ENCODE data around the gene GAS2L3. TPM values are rescaled to one million over a fixed set of nuclear protein-coding genes. Genes with fewer than 3 reads are reported as not detected.

Gene GAS2L3
- total and polyA plus RNA-seq, 2 donors (not counting 1 experiment from before 2014, with no cell fraction given): 0.10 TPM; not detected in 1

DNA sequence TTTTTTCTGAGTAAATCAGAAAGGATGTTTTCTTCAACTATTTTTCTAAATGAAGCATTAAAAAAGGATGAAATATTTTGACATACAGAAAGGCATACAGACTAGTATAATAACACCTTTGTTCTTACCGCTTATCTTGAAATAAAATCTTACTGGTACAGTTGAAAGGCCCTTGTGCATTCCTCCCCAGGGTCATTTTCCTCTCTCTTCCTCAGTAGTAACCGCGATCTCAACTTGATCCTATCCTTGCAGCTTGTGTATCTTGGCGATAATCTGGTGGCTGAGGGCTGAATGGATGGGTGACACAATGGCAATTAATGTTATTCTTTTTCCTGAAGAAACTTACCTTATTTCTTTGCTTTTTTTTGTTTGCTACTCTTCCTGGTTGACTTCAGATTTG, 18.5 kb downstream of the GAS2L3 start:
- Histone ChIP-seq H3K27me3 (replicated peaks in 1 of 4; ENCODE audit: control extremely low read depth in 1 of 4, control insufficient read depth in 3 of 4, insufficient read depth in 4 of 4, low read length in 3 of 4) (no peaks in the 10 kb centered on the region), H3K9me3 (ENCODE audit: control extremely low read depth in 1 of 3, control insufficient read depth in 2 of 3, insufficient read depth in 1 of 3, low read length in 2 of 3) (no peaks in the 10 kb centered on the region), H4K20me1 (ENCODE audit: control insufficient read depth, insufficient read depth, low read length, poor library complexity, severe bottlenecking) (no peaks in the 10 kb centered on the region), H3K4me2 (replicated peaks; ENCODE audit: low read depth, low read length, poor library complexity, severe bottlenecking) (no peak overlapping the region), H3K4me3 (ENCODE audit: control extremely low read depth in 1 of 5, extremely low read depth in 1 of 5, insufficient read depth in 1 of 5, low read depth in 2 of 5, low read length in 4 of 5) (no peak overlapping the region), H3K27ac (ENCODE audit: low read length in 2 of 2) (no peak overlapping the region), H3K36me3 (replicated peaks in 1 of 2; ENCODE audit: control extremely low read depth in 1 of 2, control insufficient read depth in 1 of 2, extremely low read depth in 1 of 2, insufficient read depth in 2 of 2, low read length in 1 of 2) (no peaks in the 10 kb centered on the region), H3K9ac (ENCODE audit: low read length) (no peak overlapping the region), H3K4me1 (ENCODE audit: control insufficient read depth in 2 of 2, insufficient read depth in 2 of 2, low read length in 2 of 2) (no peaks in the 10 kb centered on the region), H3K79me2 (ENCODE audit: control insufficient read depth, insufficient read depth, low read length) (no peaks in the 10 kb centered on the region), H2AFZ (ENCODE audit: insufficient read depth, low read depth, low read length, poor library complexity, severe bottlenecking) (no peak overlapping the region)
- H3K27ac Mint-ChIP-seq: no peak overlapping the region
- ChIA-PET POLR2A (no interaction called here), CTCF (no interaction called here)
- no peaks in the 10 kb centered on the region for H3K4me1 Mint-ChIP-seq
- DNase-seq (no peak), ATAC-seq (ENCODE audit: low read depth) (no peak)
- TF ChIP-seq, protein P1, sequence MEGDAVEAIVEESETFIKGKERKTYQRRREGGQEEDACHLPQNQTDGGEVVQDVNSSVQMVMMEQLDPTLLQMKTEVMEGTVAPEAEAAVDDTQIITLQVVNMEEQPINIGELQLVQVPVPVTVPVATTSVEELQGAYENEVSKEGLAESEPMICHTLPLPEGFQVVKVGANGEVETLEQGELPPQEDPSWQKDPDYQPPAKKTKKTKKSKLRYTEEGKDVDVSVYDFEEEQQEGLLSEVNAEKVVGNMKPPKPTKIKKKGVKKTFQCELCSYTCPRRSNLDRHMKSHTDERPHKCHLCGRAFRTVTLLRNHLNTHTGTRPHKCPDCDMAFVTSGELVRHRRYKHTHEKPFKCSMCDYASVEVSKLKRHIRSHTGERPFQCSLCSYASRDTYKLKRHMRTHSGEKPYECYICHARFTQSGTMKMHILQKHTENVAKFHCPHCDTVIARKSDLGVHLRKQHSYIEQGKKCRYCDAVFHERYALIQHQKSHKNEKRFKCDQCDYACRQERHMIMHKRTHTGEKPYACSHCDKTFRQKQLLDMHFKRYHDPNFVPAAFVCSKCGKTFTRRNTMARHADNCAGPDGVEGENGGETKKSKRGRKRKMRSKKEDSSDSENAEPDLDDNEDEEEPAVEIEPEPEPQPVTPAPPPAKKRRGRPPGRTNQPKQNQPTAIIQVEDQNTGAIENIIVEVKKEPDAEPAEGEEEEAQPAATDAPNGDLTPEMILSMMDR (IDR thresholded peaks at IDR 0.05): no peak
- TF ChIP-seq EZH2 (IDR thresholded peaks at IDR 0.05; ENCODE audit: borderline replicate concordance, insufficient read depth, low read depth, low read length, poor library complexity, severe bottlenecking): no peak
- WGBS (ENCODE audit: insufficient coverage): no CpG with 5 or more reads among the region's 4 CpGs
- no peaks in the 10 kb centered on the region for H3K27me3 Mint-ChIP-seq
- intact Hi-C loops (cut with micrococcal nuclease): no loop called here
- H3K4me3 Mint-ChIP-seq: no peak overlapping the region
- H3K9me3 Mint-ChIP-seq (ENCODE audit: insufficient read depth): peaks cover 9% of the 10 kb centered on the region

DNA sequence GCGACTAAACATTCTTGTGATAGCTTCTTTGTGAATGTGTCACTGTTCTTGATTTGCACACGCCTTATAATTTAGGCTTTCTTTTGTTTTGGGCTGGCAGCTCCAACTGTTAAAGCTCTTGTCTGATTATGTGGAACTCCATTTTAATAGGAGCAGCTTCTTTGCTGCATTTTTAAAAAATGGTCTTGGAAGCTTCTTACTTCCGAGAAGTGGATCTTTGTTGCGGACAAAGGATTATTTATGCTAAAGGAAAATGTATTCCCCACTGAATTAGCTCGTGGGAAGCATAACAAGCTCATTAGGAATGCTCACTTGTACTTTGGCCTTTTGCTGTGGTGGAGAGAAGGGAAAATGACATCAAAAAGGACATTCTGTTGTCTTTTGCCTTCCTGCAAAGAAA, 20.0 kb downstream of the GAS2L3 start:
- 86% methylated on average over 4 of the region's 5 CpGs for WGBS (ENCODE audit: insufficient coverage)
- H3K4me2 ChIP-seq (replicated peaks; ENCODE audit: low read depth, low read length, poor library complexity, severe bottlenecking): no peak overlapping the region

More for the DNA sequence above, 20.0 kb downstream of the GAS2L3 start:
- no peak overlapping the region for H3K4me3 ChIP-seq (ENCODE audit: control extremely low read depth in 1 of 5, extremely low read depth in 1 of 5, insufficient read depth in 1 of 5, low read depth in 2 of 5, low read length in 4 of 5)
- no peaks in the 10 kb centered on the region for H4K20me1 ChIP-seq (ENCODE audit: control insufficient read depth, insufficient read depth, low read length, poor library complexity, severe bottlenecking)
- no peaks in the 10 kb centered on the region for H3K79me2 ChIP-seq (ENCODE audit: control insufficient read depth, insufficient read depth, low read length)
- Mint-ChIP-seq H3K4me3 (no peak overlapping the region), H3K9me3 (ENCODE audit: insufficient read depth) (peaks cover 6% of the 10 kb centered on the region), H3K27ac (no peak overlapping the region), H3K27me3 (no peaks in the 10 kb centered on the region), H3K4me1 (no peaks in the 10 kb centered on the region)
- ChIA-PET POLR2A (no interaction called here), CTCF (interaction anchor here (0.8 kb wide), 1 partner anchor 67 kb away, joined by 5 read pairs; no protein-coding TSS in a partner anchor)
- H2AFZ ChIP-seq (ENCODE audit: insufficient read depth, low read depth, low read length, poor library complexity, severe bottlenecking): no peak overlapping the region
- no peak for ATAC-seq (ENCODE audit: low read depth)
- no peak overlapping the region for H3K9ac ChIP-seq (ENCODE audit: low read length)
- no peak for DNase-seq
- no peaks in the 10 kb centered on the region for H3K9me3 ChIP-seq (ENCODE audit: control extremely low read depth in 1 of 3, control insufficient read depth in 2 of 3, insufficient read depth in 1 of 3, low read length in 2 of 3)
- H3K27ac ChIP-seq (ENCODE audit: low read length in 2 of 2): no peak overlapping the region
- H3K36me3 ChIP-seq (replicated peaks in 1 of 2; ENCODE audit: control extremely low read depth in 1 of 2, control insufficient read depth in 1 of 2, extremely low read depth in 1 of 2, insufficient read depth in 2 of 2, low read length in 1 of 2): no peaks in the 10 kb centered on the region
- H3K27me3 ChIP-seq (replicated peaks in 1 of 4; ENCODE audit: control extremely low read depth in 1 of 4, control insufficient read depth in 3 of 4, insufficient read depth in 4 of 4, low read length in 3 of 4): no peaks in the 10 kb centered on the region
- TF ChIP-seq, protein P1 (IDR thresholded peaks at IDR 0.05): no peak
- H3K4me1 ChIP-seq (ENCODE audit: control insufficient read depth in 2 of 2, insufficient read depth in 2 of 2, low read length in 2 of 2): no peaks in the 10 kb centered on the region
- intact Hi-C loops (cut with micrococcal nuclease): no loop called here
